HCT116 (cell line): ENCODE data around the gene LYG2. TPM values are rescaled to one million over a fixed set of nuclear protein-coding genes. Genes with fewer than 3 reads are reported as not detected.

ENCODE experiments used
- ATAC-seq: fragments of 200-7000 bp; cut with Tn5 transposase; 2 replicates; pipeline ENCODE4 v1.9.1; 2020; ENCODE audit warnings: mild to moderate bottlenecking, moderate library complexity
- BruUV-seq: library from RNA; stranded (reverse); fragments of 400-500 nt; replicated peaks from 2 replicates; lab custom pipeline; 2021; lab: Mats Ljungman, UMichigan
- CTCF ChIA-PET: fragments of 300-600 bp; sonication (Branson Sonifier 250); formaldehyde crosslinking; loops from one replicate; lab custom pipeline; 2021; ENCODE audit warnings: antibody characterized with exemption; lab: Charles Lee
- POLR2A ChIA-PET: fragments of 300-600, 350-600 bp; sonication (Branson Sonifier 250); formaldehyde crosslinking; loops from one replicate; lab custom pipeline; 2021; ENCODE audit warnings: antibody characterized with exemption; lab: Charles Lee
- RAD21 ChIA-PET, 2 experiments: fragments of 300-600 bp; sonication (Branson Sonifier 250); formaldehyde crosslinking; loops; one replicate each; lab custom pipeline; 2023; ENCODE audit warnings: low total read pairs in 2 of 2; ENCODE audit not compliant: uncharacterized antibody in 2 of 2, unreplicated experiment in 2 of 2, low non-redundant PET in 1 of 2; lab: Charles Lee
- DNase-seq: peaks from one replicate; pipeline ENCODE4 v3.0.0-alpha.2; 2010; ENCODE audit warnings: low read depth, low spot score
- H2AFZ ChIP-seq: fragments of 200-600 bp; shearing (Covaris generic), sonication (generic); 2 replicates; pipeline ENCODE4 v1.6.1; 2017; ENCODE audit warnings: low read depth, mixed run types, mixed read lengths, antibody characterized with exemption, low read length; ENCODE audit not compliant: poor library complexity, severe bottlenecking
- H3K27ac ChIP-seq: 2 replicates; pipeline ENCODE4 v1.5.1; 2012; ENCODE audit warnings: low read depth, low read length
- H3K27me3 ChIP-seq: fragments of 200-600 bp; sonication (generic); 2 replicates; pipeline ENCODE4 v1.6.1; 2016; ENCODE audit warnings: mixed run types, low read length, mixed read lengths; ENCODE audit not compliant: insufficient read depth
- H3K36me3 ChIP-seq, 2 experiments: fragments of 200-500 bp in 1 of 2; fragments of 200-600 bp in 1 of 2; sonication (Bioruptor generic) in 1 of 2; sonication (generic) in 1 of 2; 2 replicates each; pipeline versions ENCODE4 v1.5.1 to v1.6.1; 2014 to 2016; ENCODE audit warnings: low read length in 2 of 2, inconsistent platforms in 1 of 2, mixed read lengths in 1 of 2, mixed run types in 1 of 2; ENCODE audit not compliant: insufficient read depth in 2 of 2, control insufficient read depth in 1 of 2
- H3K4me1 ChIP-seq, 2 experiments: fragments of 200-600 bp in 1 of 2; sonication (generic) in 1 of 2; 2 replicates each; pipeline versions ENCODE4 v1.5.1 to v1.6.1; 2012 to 2017; ENCODE audit warnings: low read length in 2 of 2, inconsistent platforms in 1 of 2, mild to moderate bottlenecking in 1 of 2, mixed read lengths in 1 of 2, mixed run types in 1 of 2, moderate library complexity in 1 of 2; ENCODE audit not compliant: insufficient read depth in 2 of 2, control insufficient read depth in 1 of 2
- H3K4me2 ChIP-seq: fragments of 200-600 bp; sonication (generic); 2 replicates; pipeline ENCODE4 v1.6.1; 2017; ENCODE audit warnings: mixed run types, low read length, mixed read lengths
- H3K4me3 ChIP-seq, 2 experiments: fragments of 200-600 bp in 1 of 2; sonication (generic) in 1 of 2; replicated peaks in 1 of 2; 2 replicates each; pipeline ENCODE4 v1.5.1; 2011 to 2016; ENCODE audit warnings: low read length in 2 of 2, control low read depth in 1 of 2, low read depth in 1 of 2, mild to moderate bottlenecking in 1 of 2, mixed read lengths in 1 of 2, mixed run types in 1 of 2
- H3K79me2 ChIP-seq: fragments of 200-600 bp; sonication (generic); 2 replicates; pipeline ENCODE4 v1.6.1; 2017; ENCODE audit warnings: mild to moderate bottlenecking, mixed run types, low read length, moderate library complexity, mixed read lengths; ENCODE audit not compliant: insufficient read depth
- H3K9ac ChIP-seq: fragments of 200-600 bp; sonication (generic); 2 replicates; pipeline ENCODE4 v1.6.1; 2016; ENCODE audit warnings: low read length, mixed read lengths
- H3K9me2 ChIP-seq: fragments of 200-600 bp; sonication (generic), shearing (Covaris generic); 2 replicates; pipeline ENCODE4 v1.6.1; 2017; ENCODE audit warnings: mixed run types, mild to moderate bottlenecking, moderate library complexity; ENCODE audit not compliant: insufficient read depth
- H3K9me3 ChIP-seq, 2 experiments: fragments of 200-500 bp in 1 of 2; fragments of 200-600 bp in 1 of 2; sonication (Bioruptor generic) in 1 of 2; sonication (generic) in 1 of 2; 2 replicates each; pipeline ENCODE4 v1.6.1; 2014 to 2017; ENCODE audit warnings: low read length in 2 of 2, mixed read lengths in 2 of 2, inconsistent platforms in 1 of 2, low read depth in 1 of 2, mild to moderate bottlenecking in 1 of 2, mixed run types in 1 of 2, moderate library complexity in 1 of 2; ENCODE audit not compliant: control insufficient read depth in 1 of 2, insufficient read depth in 1 of 2
- H4K20me1 ChIP-seq: fragments of 200-600 bp; sonication (generic), shearing (Covaris generic); 2 replicates; pipeline ENCODE4 v1.6.1; 2017; ENCODE audit warnings: mixed run types, mild to moderate bottlenecking, moderate library complexity; ENCODE audit not compliant: insufficient read depth
- CEBPB ChIP-seq: IDR thresholded peaks from 2 replicates; pipeline ENCODE4 v1.6.1; 2012; ENCODE audit warnings: low read depth
- CTCF ChIP-seq, 3 experiments: fragments of 200-600 bp in 1 of 3; sonication (generic) in 1 of 3; IDR thresholded peaks in 2 of 3; conservative IDR thresholded peaks in 1 of 3; 2 replicates each; pipeline ENCODE4 v1.5.1; 2012 to 2017; ENCODE audit warnings: low read depth in 2 of 3, low read length in 2 of 3, antibody characterized with exemption in 1 of 3, borderline replicate concordance in 1 of 3, control low read depth in 1 of 3, mild to moderate bottlenecking in 1 of 3, mixed read lengths in 1 of 3, mixed run types in 1 of 3, moderate library complexity in 1 of 3; ENCODE audit not compliant: insufficient read depth in 1 of 3
- EGR1 ChIP-seq: IDR thresholded peaks from 2 replicates; pipeline ENCODE4 v1.6.1; 2012; ENCODE audit warnings: low read depth
- ELF1 ChIP-seq: IDR thresholded peaks from 2 replicates; pipeline ENCODE4 v1.6.1; 2012; ENCODE audit warnings: low read depth, borderline replicate concordance
- EZH2phosphoT487 ChIP-seq: fragments of 200-600 bp; IDR thresholded peaks from 2 replicates; pipeline ENCODE4 v1.6.1; 2018; ENCODE audit warnings: antibody characterized with exemption, borderline replicate concordance
- POLR2AphosphoS5 ChIP-seq: IDR thresholded peaks from 2 replicates; pipeline ENCODE4 v1.6.1; 2011; ENCODE audit warnings: mild to moderate bottlenecking, low read depth, low read length, moderate library complexity
- RAD21 ChIP-seq: IDR thresholded peaks from 2 replicates; pipeline ENCODE4 v1.6.1; 2012; ENCODE audit warnings: low read depth, mild to moderate bottlenecking
- SIN3A ChIP-seq: IDR thresholded peaks from 2 replicates; pipeline ENCODE4 v1.6.1; 2012; ENCODE audit warnings: low read depth
- SRF ChIP-seq: IDR thresholded peaks from 2 replicates; pipeline ENCODE4 v1.6.1; 2012; ENCODE audit warnings: low read depth
- TCF7L2 ChIP-seq: IDR thresholded peaks from 2 replicates; pipeline ENCODE4 v1.7.0; 2011; ENCODE audit warnings: borderline replicate concordance, inconsistent platforms; ENCODE audit not compliant: insufficient read depth, insufficient read length; ENCODE audit errors: extremely low read depth
- intact Hi-C: fragments of 100-400 bp; cut with micrococcal nuclease; formaldehyde crosslinking; loops from 2 replicates; pipeline ENCODE4 v1.10.0; 2022
- total RNA-seq: library from RNA; stranded (reverse); gene quantifications from one replicate; pipeline ENCODE4 v1.2.1, GENCODE V29; 2021; ENCODE audit not compliant: unreplicated experiment

The LYG2 gene
- total RNA-seq, 1 experiment from 2014 or later: 0.27 TPM

- no peak for DNase-seq
- CTCF ChIA-PET: no interaction called here
Observed at GRCh38 chr2:99261242-99261641, 5.8 kb upstream of the LYG2 start.

More at GRCh38 chr2:99261242-99261641, 5.8 kb upstream of the LYG2 start:
- ChIA-PET POLR2A (no interaction called here), RAD21 (no interaction called here)
- H3K79me2 ChIP-seq: no peaks in the 10 kb centered on the region
- no peaks in the 10 kb centered on the region for H3K36me3 ChIP-seq
- no peak overlapping the region for H3K9ac ChIP-seq
- no peaks in the 10 kb centered on the region for H4K20me1 ChIP-seq
- no peaks in the 10 kb centered on the region for H3K27me3 ChIP-seq
- no peak overlapping the region for H2AFZ ChIP-seq
- peaks cover 0 to 7% of the 10 kb centered on the region in 2 experiments; a peak in 1 of 4 replicates for H3K4me1 ChIP-seq
- no peak overlapping the region for H3K4me3 ChIP-seq
- H3K27ac ChIP-seq: no peak overlapping the region
- H3K9me3 ChIP-seq: no peaks in the 10 kb centered on the region
- intact Hi-C loops: no loop called here
- no TSS peak for BruUV-seq
- TF ChIP-seq EGR1 (no peak), ELF1 (no peak), RAD21 (no peak), TCF7L2 (no peak), POLR2AphosphoS5 (no peak), SIN3A (no peak), EZH2phosphoT487 (no peak), SRF (no peak), CEBPB (no peak), CTCF (IDR thresholded peaks at IDR 0.05 in 2 of 3, conservative IDR thresholded peaks at IDR 0.05 in 1 of 3; ENCODE audit: borderline replicate concordance in 1 of 3, insufficient read depth in 1 of 3, low read depth in 2 of 3, low read length in 2 of 3) (no peak)
- ATAC-seq: no peak
- no peak overlapping the region for H3K4me2 ChIP-seq
- no peaks in the 10 kb centered on the region for H3K9me2 ChIP-seq
